Natural killer cell (primary cell): ENCODE measurements around the gene WNT6. TPM values are rescaled to one million over a fixed set of nuclear protein-coding genes. Genes with fewer than 3 reads are reported as not detected.
A peak's percentile ranks its signal among the peaks of the same experiment; 100 is the strongest.

Experiments
- ATAC-seq, 3 donors: fragments of 150-1000 bp in 2 of 3; fragments of 200-7000 bp in 1 of 3; cut with Tn5 transposase; 1 replicate in 1 of 3; 2 replicates in 2 of 3; pipeline ENCODE4 v1.10.0; 2021; ENCODE audit warnings: mild to moderate bottlenecking in 2 of 3, moderate library complexity in 2 of 3
- DNase-seq, 2 donors: peaks; one replicate each; pipeline versions ENCODE4 v3.0.0 to v3.0.0-alpha.2; 2013 to 2021; ENCODE audit warnings: mixed read lengths in 1 of 2
- H3K27ac ChIP-seq: one replicate; pipeline ENCODE4 v1.5.1; 2013; ENCODE audit warnings: mild to moderate bottlenecking, low read length
- H3K27me3 ChIP-seq: one replicate; pipeline ENCODE4 v1.6.1; 2013; ENCODE audit warnings: low read length; ENCODE audit not compliant: control insufficient read depth, insufficient read depth
- H3K36me3 ChIP-seq: one replicate; pipeline ENCODE4 v1.6.1; 2013; ENCODE audit warnings: low read length; ENCODE audit not compliant: control insufficient read depth, insufficient read depth
- H3K4me1 ChIP-seq: one replicate; pipeline ENCODE4 v1.6.1; 2013; ENCODE audit warnings: low read length; ENCODE audit not compliant: control insufficient read depth, insufficient read depth
- H3K4me3 ChIP-seq: one replicate; pipeline ENCODE4 v1.5.1; 2013; ENCODE audit warnings: low read length
- H3K9me3 ChIP-seq: one replicate; pipeline ENCODE4 v1.6.1; 2013; ENCODE audit warnings: low read length; ENCODE audit not compliant: control insufficient read depth, insufficient read depth
- H3K27ac Mint-ChIP-seq, 2 donors: one replicate each; pipeline ENCODE4 v1.8.0; 2022; ENCODE audit warnings: mild to moderate bottlenecking in 2 of 2, mixed read lengths in 2 of 2, moderate library complexity in 1 of 2
- H3K27me3 Mint-ChIP-seq, 2 donors: one replicate each; pipeline ENCODE4 v1.8.0; 2022; ENCODE audit warnings: low read depth in 2 of 2, mixed read lengths in 2 of 2
- H3K36me3 Mint-ChIP-seq: one replicate; pipeline ENCODE4 v1.8.0; 2022; ENCODE audit warnings: mixed read lengths
- H3K4me1 Mint-ChIP-seq, 2 donors: one replicate each; pipeline ENCODE4 v1.8.0; 2022; ENCODE audit warnings: mixed read lengths in 2 of 2
- H3K4me3 Mint-ChIP-seq: one replicate; pipeline ENCODE4 v1.8.0; 2022; ENCODE audit warnings: mild to moderate bottlenecking, moderate library complexity, mixed read lengths
- H3K9me3 Mint-ChIP-seq, 2 donors: one replicate each; pipeline ENCODE4 v1.8.0; 2022; ENCODE audit warnings: mixed read lengths in 2 of 2
- CTCF ChIP-seq: fragments of 200-600 bp; IDR thresholded peaks from one replicate; pipeline ENCODE4 v1.8.0; 2022; ENCODE audit warnings: antibody characterized with exemption
- WGBS: methylation state at CpG from one replicate; pipeline ENCODE4 v1.1.7; 2013; ENCODE audit warnings: missing lambda C conversion rate; ENCODE audit not compliant: insufficient coverage; 5-methylcytosine and 5-hydroxymethylcytosine counted together
- intact Hi-C: fragments of 100-400 bp; cut with micrococcal nuclease; formaldehyde crosslinking; loops from one replicate; pipeline ENCODE4 v1.14.2; 2022
- total RNA-seq, 4 donors: library from RNA; stranded (reverse); fragments of 120-200 nt in 1 of 4; gene quantifications; one replicate each; pipeline versions ENCODE4 v1.2.3 to v1.2.4, GENCODE V29; 2013 to 2022

The WNT6 gene
- total RNA-seq, result not detected
- 0.34 TPM for total RNA-seq (2013)

GRCh38 chr2:218859556-218859987, at the start of gene WNT6:
TSS of gene WNT6 (plus strand) at chr2:218859805. CDS start at chr2:218860038, 233 bp downstream.
- Mint-ChIP-seq H3K4me1 (peaks cover 0 to 26% of the 10 kb centered on the region in 2 donors), H3K27ac (no peak within 1 kb of the TSS), H3K9me3 (no peaks in the 10 kb centered on the region), H3K4me3 (peak within 1 kb of the TSS; percentile 64), H3K36me3 (no peaks in the 10 kb centered on the region), H3K27me3 (peaks cover 73 to 75% of the 10 kb centered on the region in 2 donors)
- Histone ChIP-seq H3K27ac (no peak within 1 kb of the TSS), H3K4me3 (no peak within 1 kb of the TSS), H3K9me3 (no peaks in the 10 kb centered on the region), H3K4me1 (peaks cover 20% of the 10 kb centered on the region), H3K36me3 (no peaks in the 10 kb centered on the region), H3K27me3 (peaks cover 47% of the 10 kb centered on the region)
- intact Hi-C loops, result loop anchor here (10.0 kb wide), 1 partner anchor 585 kb away; the partner anchor contains the start of genes AAMP and PNKD
- WGBS, result 2% methylated on average over 60 of the region's 64 CpGs
- TF ChIP-seq CTCF, result no peak
- DNase-seq, result peak in 1 of 2 donors; percentile 29
- peak in 1 of 3 donors; percentile 32 for ATAC-seq

GRCh38 chr2:218810256-218810655, 49.3 kb upstream of the WNT6 start:
- ATAC-seq (no peak), DNase-seq (no peak)
- H3K4me1 ChIP-seq, result no peaks in the 10 kb centered on the region
- H3K36me3 ChIP-seq, result no peaks in the 10 kb centered on the region
- Mint-ChIP-seq H3K4me3 (no peak overlapping the region), H3K4me1 (no peaks in the 10 kb centered on the region), H3K36me3 (no peaks in the 10 kb centered on the region), H3K9me3 (peaks cover 0 to under 1% of the 10 kb centered on the region in 2 donors), H3K27me3 (peaks cover 14 to 39% of the 10 kb centered on the region in 2 donors), H3K27ac (no peak overlapping the region)
- TF ChIP-seq CTCF, result no peak
- H3K27ac ChIP-seq, result no peak overlapping the region
- peaks cover 1% of the 10 kb centered on the region for H3K27me3 ChIP-seq
- no peak overlapping the region for H3K4me3 ChIP-seq
- 0% methylated on average over 1 of the region's 2 CpGs for WGBS
- intact Hi-C loops, result no loop called here
- no peaks in the 10 kb centered on the region for H3K9me3 ChIP-seq

- no peak overlapping the region for H3K4me3 Mint-ChIP-seq
- Histone ChIP-seq H3K27ac (no peak overlapping the region), H3K4me3 (no peak overlapping the region), H3K27me3 (no peaks in the 10 kb centered on the region), H3K36me3 (no peaks in the 10 kb centered on the region), H3K9me3 (no peaks in the 10 kb centered on the region), H3K4me1 (no peaks in the 10 kb centered on the region)
- H3K9me3 Mint-ChIP-seq, result no peaks in the 10 kb centered on the region
- H3K36me3 Mint-ChIP-seq, result no peaks in the 10 kb centered on the region
- no peaks in the 10 kb centered on the region for H3K4me1 Mint-ChIP-seq
- no peak for TF ChIP-seq CTCF
- H3K27me3 Mint-ChIP-seq, result peaks cover 11 to 29% of the 10 kb centered on the region in 2 donors
- intact Hi-C loops, result no loop called here
- ATAC-seq, result no peak
- no peak for DNase-seq
- H3K27ac Mint-ChIP-seq, result no peak overlapping the region
- 67% methylated on average over 4 of the region's 4 CpGs for WGBS
Measured at GRCh38 chr2:218811382-218811781, 48.2 kb upstream of the WNT6 start.
